Measurements from ENCODE around the gene MINK1.

Gene MINK1

GRCh38 chr17:4935650-4936049 is 102.5 kb downstream of the MINK1 start:
- DNase-seq = no peak

- no peak for DNase-seq
Observed at GRCh38 chr17:4936436-4936835, 103.3 kb downstream of the MINK1 start.

GRCh38 chr17:4937553-4937952 is 104.4 kb downstream of the MINK1 start:
- no peak for DNase-seq

- DNase-seq = no peak
Observed at GRCh38 chr17:4938069-4938491, 104.9 kb downstream of the MINK1 start.

- no peak for DNase-seq
Observed at GRCh38 chr17:4938688-4939545, 105.8 kb downstream of the MINK1 start.

GRCh38 chr17:4939546-4939795 is 106.3 kb downstream of the MINK1 start:
- DNase-seq = no peak

GRCh38 chr17:4939796-4940554 is 106.8 kb downstream of the MINK1 start, which contains the start of the genes RNF167 and SLC25A11:
RNF167 (plus strand) TSS chr17:4940268; CDS start chr17:4940910, 642 bp downstream.
SLC25A11 (minus strand) TSS chr17:4940046; CDS start chr17:4939910, 136 bp downstream.
- DNase-seq = peak; percentile 99

GRCh38 chr17:4940555-4941318 is 107.6 kb downstream of the MINK1 start:
- DNase-seq = peak; percentile 40

GRCh38 chr17:4941319-4941610 is 108.1 kb downstream of the MINK1 start:
- DNase-seq = no peak

GRCh38 chr17:4942760-4943508 is 109.8 kb downstream of the MINK1 start:
- DNase-seq = no peak

GRCh38 chr17:4944163-4944553 is 111.0 kb downstream of the MINK1 start:
- peak; percentile 73 for DNase-seq

- DNase-seq = peak; percentile 36
Observed at GRCh38 chr17:4944554-4945175, 111.5 kb downstream of the MINK1 start.

GRCh38 chr17:4945176-4945943 is 112.2 kb downstream of the MINK1 start:
- peak; percentile 77 for DNase-seq

- no peak for DNase-seq
Observed at GRCh38 chr17:4945944-4946280, 112.8 kb downstream of the MINK1 start.

GRCh38 chr17:4946312-4946976 is 113.3 kb downstream of the MINK1 start:
- no peak for DNase-seq

- DNase-seq = no peak
Observed at GRCh38 chr17:4947010-4947410, 113.9 kb downstream of the MINK1 start.
